Testis (tissue), 3 donors: ENCODE results near the gene NPC1L1. TPM values are rescaled to one million over a fixed set of nuclear protein-coding genes. Genes with fewer than 3 reads are reported as not detected.

Experiments
- DNase-seq: peaks from one replicate; pipeline ENCODE4 v3.0.0-alpha.2; 2019
- H3K27ac ChIP-seq, 2 donors: fragments of 200-600 bp; sonication (generic); one replicate each; pipeline ENCODE4 v1.5.1; 2019
- H3K27me3 ChIP-seq: fragments of 200-600 bp; sonication (generic); one replicate; pipeline ENCODE4 v1.5.1; 2019
- H3K36me3 ChIP-seq: fragments of 200-600 bp; sonication (generic); one replicate; pipeline ENCODE4 v1.5.1; 2017; ENCODE audit warnings: low read depth; ENCODE audit errors: missing control alignments
- H3K4me1 ChIP-seq: fragments of 200-600 bp; sonication (generic); one replicate; pipeline ENCODE4 v1.5.1; 2019
- H3K4me3 ChIP-seq, 2 donors: fragments of 200-600 bp; sonication (generic); one replicate each; pipeline ENCODE4 v1.5.1; 2017 to 2019
- H3K9me3 ChIP-seq: fragments of 200-600 bp; sonication (generic); one replicate; pipeline ENCODE4 v1.5.1; 2017
- POLR2A ChIP-seq: fragments of 450-650 bp; IDR thresholded peaks from one replicate; pipeline ENCODE4 v1.6.1; 2017; ENCODE audit warnings: antibody characterized with exemption, mild to moderate bottlenecking, moderate library complexity
- WGBS, 2 donors: methylation state at CpG; one replicate each; pipeline ENCODE4 v1.1.5; 2018; 5-methylcytosine and 5-hydroxymethylcytosine counted together
- intact Hi-C: fragments of 100-400 bp; cut with DNase I; formaldehyde crosslinking; loops from one replicate; pipeline ENCODE4 v1.15.1; 2023; ENCODE audit warnings: low total_unique reads
- polyA plus RNA-seq: library from polyadenylated mRNA; stranded (reverse); fragments of 350-450 nt; fragmentation: Illumina TruSeq; extraction: RNeasy Lipid Tissue Mini Kit (QIAGEN cat#74804); gene quantifications from one replicate; pipeline ENCODE4 v1.2.3, GENCODE V29; 2014; ENCODE audit warnings: low read depth, low replicate concordance; ENCODE audit not compliant: insufficient read depth
- total RNA-seq, 2 donors: library from RNA; depleted of rRNA; stranded (reverse); fragments of >200 nt; gene quantifications; one replicate each; pipeline ENCODE4 v1.2.3, GENCODE V29; 2016
- TF ChIP-seq, protein P1 (sequence below), 3 experiments: fragments of 450-650 bp in 2 of 3; fragments of 200-600 bp in 1 of 3; sonication (generic) in 1 of 3; IDR thresholded peaks; one replicate each; pipeline ENCODE4 v1.5.1; 2016 to 2019; ENCODE audit warnings: antibody characterized with exemption in 3 of 3, mild to moderate bottlenecking in 2 of 3, moderate library complexity in 1 of 3

NPC1L1 gene
- total and polyA plus RNA-seq, 3 donors from 2014 or later, result 0.37 to 0.83 (median 0.55) TPM

DNA sequence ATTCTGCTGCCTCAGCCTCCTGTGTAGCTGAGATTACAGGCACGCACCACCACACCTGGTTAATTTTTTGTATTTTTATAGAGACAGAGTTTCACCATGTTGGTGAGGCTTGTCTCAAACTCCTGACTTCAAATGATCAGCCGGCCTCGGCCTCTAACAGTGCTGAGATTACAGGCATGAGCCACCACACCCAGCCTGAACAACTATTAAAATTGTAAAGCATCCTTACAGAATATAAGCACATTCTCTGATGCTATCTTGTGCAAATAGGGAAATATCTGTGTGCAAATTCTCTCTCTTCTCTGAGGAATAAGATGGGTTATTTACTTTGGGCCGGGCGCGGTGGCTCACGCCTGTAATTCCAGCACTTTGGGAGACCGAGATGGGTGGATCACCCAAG lies 63.2 kb downstream of the NPC1L1 start:
- WGBS, 2 donors, result 92 to 93% methylated on average over 8 of the region's 8 CpGs

DNA sequence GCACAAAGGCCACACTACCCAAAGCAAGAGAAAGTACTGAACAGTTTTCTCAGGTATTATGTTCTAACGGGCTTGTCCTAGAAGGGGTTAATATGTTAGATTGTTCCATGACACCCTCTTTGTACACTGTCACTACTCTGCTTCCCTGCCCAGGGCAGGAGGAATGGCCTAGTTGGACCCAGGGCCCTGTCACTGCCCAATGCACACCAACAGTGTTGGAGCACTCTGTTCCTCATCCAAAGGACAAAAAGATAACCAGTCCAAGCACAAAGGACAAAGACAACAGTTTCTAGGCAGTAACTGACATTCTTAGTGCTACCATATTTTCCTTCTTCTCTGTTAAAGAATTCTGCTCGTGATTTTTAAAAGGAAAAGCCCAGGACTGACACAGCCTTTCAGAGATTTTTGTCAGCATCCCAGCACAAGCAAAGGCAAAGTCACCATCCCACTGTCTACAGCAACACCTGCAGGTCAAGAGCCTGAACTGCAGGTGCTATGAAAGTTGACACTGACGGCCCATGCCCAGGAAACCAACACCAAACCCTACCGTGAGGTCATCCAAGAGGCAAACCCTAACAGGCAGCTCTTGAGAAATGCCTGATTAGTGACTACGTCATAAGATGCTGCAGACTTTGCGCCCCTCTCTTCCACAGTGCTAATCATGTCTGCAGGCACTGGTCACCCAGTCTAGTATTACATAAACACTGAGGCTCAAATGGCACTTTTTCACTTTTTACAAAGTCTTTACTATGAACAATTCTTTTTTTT lies 63.9 kb downstream of the NPC1L1 start:
- Histone ChIP-seq H3K27ac (no peak overlapping the region), H3K27me3 (no peaks in the 10 kb centered on the region), H3K4me1 (no peaks in the 10 kb centered on the region), H3K4me3 (no peak overlapping the region), H3K36me3 (no peaks in the 10 kb centered on the region), H3K9me3 (no peaks in the 10 kb centered on the region)
- intact Hi-C loops, result loop anchor here (10.0 kb wide), 1 partner anchor 232 kb away; no protein-coding TSS in a partner anchor
- TF ChIP-seq POLR2A, result no peak
- TF ChIP-seq, protein P1, sequence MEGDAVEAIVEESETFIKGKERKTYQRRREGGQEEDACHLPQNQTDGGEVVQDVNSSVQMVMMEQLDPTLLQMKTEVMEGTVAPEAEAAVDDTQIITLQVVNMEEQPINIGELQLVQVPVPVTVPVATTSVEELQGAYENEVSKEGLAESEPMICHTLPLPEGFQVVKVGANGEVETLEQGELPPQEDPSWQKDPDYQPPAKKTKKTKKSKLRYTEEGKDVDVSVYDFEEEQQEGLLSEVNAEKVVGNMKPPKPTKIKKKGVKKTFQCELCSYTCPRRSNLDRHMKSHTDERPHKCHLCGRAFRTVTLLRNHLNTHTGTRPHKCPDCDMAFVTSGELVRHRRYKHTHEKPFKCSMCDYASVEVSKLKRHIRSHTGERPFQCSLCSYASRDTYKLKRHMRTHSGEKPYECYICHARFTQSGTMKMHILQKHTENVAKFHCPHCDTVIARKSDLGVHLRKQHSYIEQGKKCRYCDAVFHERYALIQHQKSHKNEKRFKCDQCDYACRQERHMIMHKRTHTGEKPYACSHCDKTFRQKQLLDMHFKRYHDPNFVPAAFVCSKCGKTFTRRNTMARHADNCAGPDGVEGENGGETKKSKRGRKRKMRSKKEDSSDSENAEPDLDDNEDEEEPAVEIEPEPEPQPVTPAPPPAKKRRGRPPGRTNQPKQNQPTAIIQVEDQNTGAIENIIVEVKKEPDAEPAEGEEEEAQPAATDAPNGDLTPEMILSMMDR (IDR thresholded peaks at IDR 0.05), result peak; percentile 74 to 86 (median 82)
- DNase-seq, result peak; percentile 60
- 42 to 60% methylated on average over 4 to 6 of the region's 6 CpGs for WGBS, 2 donors

More for the DNA sequence above, 63.2 kb downstream of the NPC1L1 start:
- no peak for TF ChIP-seq POLR2A
- TF ChIP-seq, protein P1 (IDR thresholded peaks at IDR 0.05), result no peak
- H3K4me1 ChIP-seq, result no peaks in the 10 kb centered on the region
- DNase-seq, result no peak
- intact Hi-C loops, result loop anchor here (10.0 kb wide), 1 partner anchor 233 kb away; no protein-coding TSS in a partner anchor
- H3K4me3 ChIP-seq, result no peak overlapping the region
- no peaks in the 10 kb centered on the region for H3K9me3 ChIP-seq
- no peak overlapping the region for H3K27ac ChIP-seq
- no peaks in the 10 kb centered on the region for H3K36me3 ChIP-seq
- H3K27me3 ChIP-seq, result no peaks in the 10 kb centered on the region

DNA sequence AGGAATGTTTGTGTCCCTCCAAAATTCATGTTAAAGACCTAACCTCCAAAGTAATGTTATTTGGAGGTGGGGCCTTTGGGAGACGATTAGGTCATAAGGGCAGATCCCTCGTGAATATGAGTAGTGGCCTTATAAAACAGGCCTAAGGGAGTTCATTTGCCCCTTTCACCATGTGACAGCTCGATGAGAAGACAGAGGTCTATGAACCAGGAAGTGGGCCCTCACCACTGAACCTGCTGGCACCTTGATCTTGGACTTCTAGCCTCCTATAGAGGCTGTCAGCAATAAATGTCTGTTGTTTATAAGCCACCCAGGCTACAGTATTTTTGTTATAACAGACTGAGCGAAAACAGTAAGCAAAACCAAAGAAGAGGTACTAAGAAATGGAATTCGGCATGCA lies 64.8 kb downstream of the NPC1L1 start:
- H3K27me3 ChIP-seq, result no peaks in the 10 kb centered on the region
- no peak overlapping the region for H3K4me3 ChIP-seq
- TF ChIP-seq, protein P1 (IDR thresholded peaks at IDR 0.05), result no peak
- no peak overlapping the region for H3K27ac ChIP-seq
- no peaks in the 10 kb centered on the region for H3K4me1 ChIP-seq
- WGBS, 2 donors, result 87 to 90% methylated on average over 5 of the region's 5 CpGs
- DNase-seq, result no peak
- no peaks in the 10 kb centered on the region for H3K36me3 ChIP-seq
- intact Hi-C loops, result loop anchor here (10.0 kb wide), 1 partner anchor 232 kb away; no protein-coding TSS in a partner anchor
- no peaks in the 10 kb centered on the region for H3K9me3 ChIP-seq

DNA sequence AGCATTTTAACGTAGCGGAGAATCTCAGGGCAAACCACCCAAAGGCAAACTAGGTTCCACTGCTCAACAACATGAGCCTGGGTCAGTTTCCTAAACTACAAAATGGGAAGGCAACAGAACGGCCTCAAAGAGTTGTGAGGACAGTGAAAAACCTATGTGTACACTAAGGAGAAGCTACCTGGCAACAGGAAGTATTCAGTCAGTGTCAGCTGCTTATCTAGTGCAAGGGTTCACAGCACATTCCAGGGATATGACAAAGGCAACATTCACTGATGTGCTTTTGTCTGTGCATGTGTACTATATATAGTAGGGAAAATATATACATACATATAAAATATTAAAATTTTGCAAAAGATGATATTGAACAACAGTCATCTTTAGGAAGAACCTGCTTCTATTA lies 67.8 kb downstream of the NPC1L1 start:
- WGBS, 2 donors, result 77 to 83% methylated on average over 3 of the region's 3 CpGs
- Histone ChIP-seq H3K27me3 (no peaks in the 10 kb centered on the region), H3K9me3 (no peaks in the 10 kb centered on the region), H3K36me3 (no peaks in the 10 kb centered on the region), H3K27ac (no peak overlapping the region), H3K4me3 (no peak overlapping the region), H3K4me1 (peaks cover 13% of the 10 kb centered on the region)
- no peak for TF ChIP-seq POLR2A
- TF ChIP-seq, protein P1 (IDR thresholded peaks at IDR 0.05), result no peak
- intact Hi-C loops, result loop anchor here (10.0 kb wide), 1 partner anchor 228 kb away; no protein-coding TSS in a partner anchor
- DNase-seq, result no peak
